Ishikawa (cell line): ENCODE results near the gene CASP10.

ENCODE experiments used
- CREB1 ChIP-seq: IDR thresholded peaks from 2 replicates; pipeline ENCODE4 v1.6.1; 2012; ENCODE audit warnings: low read depth
- EP300 ChIP-seq: IDR thresholded peaks from 2 replicates; pipeline ENCODE4 v1.6.1; 2012; ENCODE audit warnings: borderline replicate concordance
- TAF1 ChIP-seq: IDR thresholded peaks from 2 replicates; pipeline ENCODE4 v1.6.1; 2012; ENCODE audit warnings: low read depth, mild to moderate bottlenecking
- TCF12 ChIP-seq: IDR thresholded peaks from 2 replicates; pipeline ENCODE4 v1.6.1; 2012; ENCODE audit warnings: low read depth

GRCh38 chr2:201191132-201191875 is 8.4 kb downstream of the CASP10 start:
- no peak for TF ChIP-seq TAF1
- TF ChIP-seq TCF12: no peak
- TF ChIP-seq EP300: no peak
- no peak for TF ChIP-seq CREB1
